GM21367 (cell line): Measurements from ENCODE around the gene PPFIBP1.

Experiments used
- ATAC-seq: cut with Tn5 transposase; IDR thresholded peaks from one replicate; pipeline ENCODE4 v1.9.1; 2021; ENCODE audit not compliant: unreplicated experiment

Gene PPFIBP1

GRCh38 chr12:27511723-27512045 lies 12.3 kb upstream of the PPFIBP1 start:
- no peak for ATAC-seq

GRCh38 chr12:27513155-27513824 lies 10.7 kb upstream of the PPFIBP1 start:
- no peak for ATAC-seq

GRCh38 chr12:27515671-27516070 lies 8.3 kb upstream of the PPFIBP1 start:
- no peak for ATAC-seq

GRCh38 chr12:27516625-27517024 lies 7.4 kb upstream of the PPFIBP1 start:
- ATAC-seq: no peak

GRCh38 chr12:27517546-27517945 lies 6.5 kb upstream of the PPFIBP1 start:
- ATAC-seq: no peak

- ATAC-seq: no peak
These were observed 5.9 kb upstream of the PPFIBP1 start for GRCh38 chr12:27517961-27518665.

GRCh38 chr12:27521066-27521465 lies 2.9 kb upstream of the PPFIBP1 start:
- ATAC-seq: no peak

GRCh38 chr12:27521981-27522380 lies 2.0 kb upstream of the PPFIBP1 start:
- no peak for ATAC-seq

- ATAC-seq: peak; percentile 9
These were observed 733 bp upstream of the PPFIBP1 start for GRCh38 chr12:27523305-27523641.

- ATAC-seq: no peak
These were observed 459 bp downstream of the PPFIBP1 start for GRCh38 chr12:27524494-27524835.

- no peak for ATAC-seq
These were observed 1.1 kb downstream of the PPFIBP1 start for GRCh38 chr12:27524839-27525753.

- no peak for ATAC-seq
These were observed 3.5 kb downstream of the PPFIBP1 start for GRCh38 chr12:27527512-27527911.

- no peak for ATAC-seq
These were observed 4.8 kb downstream of the PPFIBP1 start for GRCh38 chr12:27528788-27529187.

- ATAC-seq: no peak
These were observed 6.3 kb downstream of the PPFIBP1 start for GRCh38 chr12:27530157-27530922.

GRCh38 chr12:27531896-27532295 lies 7.9 kb downstream of the PPFIBP1 start:
- ATAC-seq: no peak

- peak; percentile 57 for ATAC-seq
These were observed 10.2 kb downstream of the PPFIBP1 start for GRCh38 chr12:27534060-27534764.

GRCh38 chr12:27534765-27535161 lies 10.8 kb downstream of the PPFIBP1 start:
- ATAC-seq: peak; percentile 16

- no peak for ATAC-seq
These were observed 11.3 kb downstream of the PPFIBP1 start for GRCh38 chr12:27535318-27535717.

- ATAC-seq: no peak
These were observed 14.1 kb downstream of the PPFIBP1 start for GRCh38 chr12:27537855-27538675.

- ATAC-seq: no peak
These were observed 15.2 kb downstream of the PPFIBP1 start for GRCh38 chr12:27539191-27539631.
